ENCODE measurements around the gene NETO1. TPM values are rescaled to one million over a fixed set of nuclear protein-coding genes. Genes with fewer than 3 reads are reported as not detected.

The NETO1 gene
- total and polyA plus RNA-seq, 2 experiments from 2014 or later, result 10.8 to 20.7 TPM

DNA sequence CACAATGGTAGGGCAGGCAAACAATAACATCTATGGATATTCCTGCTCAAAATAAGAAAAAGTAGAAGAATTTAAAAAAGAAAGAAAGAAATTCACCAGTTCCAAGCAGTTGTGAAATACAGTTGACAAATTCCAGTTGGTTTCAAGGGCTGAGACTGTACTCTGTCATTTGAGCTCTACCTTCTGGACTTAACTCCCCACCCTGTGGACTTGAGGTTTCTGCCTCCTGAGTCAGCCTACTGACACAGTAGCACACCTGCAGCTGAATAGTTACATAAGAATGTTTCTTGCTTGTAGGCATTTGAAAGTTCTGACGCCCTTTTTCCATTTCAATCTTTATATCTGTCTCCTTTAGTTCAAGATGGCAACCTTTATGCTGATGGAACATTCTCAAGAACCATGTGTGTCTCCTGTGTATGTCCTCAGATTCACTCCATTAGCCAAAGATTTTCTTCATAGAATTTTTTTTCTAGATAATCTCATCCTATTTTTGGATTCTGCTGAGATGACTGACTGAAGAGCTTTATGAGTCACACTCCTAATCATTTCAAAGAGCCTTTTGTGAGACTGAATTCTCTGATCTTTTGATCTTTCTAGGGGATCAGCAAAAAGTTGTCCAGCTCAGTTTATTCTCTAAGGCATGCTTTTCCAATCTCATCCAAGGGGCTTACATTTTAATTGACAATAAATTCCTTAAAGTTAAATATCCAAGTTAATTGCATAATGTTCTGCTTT lies 19.1 kb downstream of the NETO1 start:
- Histone ChIP-seq H3K9me2 (ENCODE audit: insufficient read depth) (peaks cover 5% of the 10 kb centered on the region; the same call in 1 of the 2 replicates), H3K4me3 (no peak overlapping the region), H3K36me3 (ENCODE audit: insufficient read depth) (no peaks in the 10 kb centered on the region), H3F3A (replicated peaks; ENCODE audit: low read depth) (no peaks in the 10 kb centered on the region), H3K79me2 (replicated peaks; ENCODE audit: insufficient read depth) (no peaks in the 10 kb centered on the region), H3K4me2 (peak overlapping the region; percentile 36; the same call in 1 of the 2 replicates), H3K4me1 (ENCODE audit: insufficient read depth) (peaks cover 13% of the 10 kb centered on the region), H3K27me3 (ENCODE audit: insufficient read depth) (no peaks in the 10 kb centered on the region), H2AFZ (no peak overlapping the region), H3K27ac (ENCODE audit: low read depth) (no peak overlapping the region), H4K20me1 (replicated peaks; ENCODE audit: insufficient read depth) (no peaks in the 10 kb centered on the region)
- Mint-ChIP-seq H3K36me3 (ENCODE audit: low read depth) (peaks cover 35% of the 10 kb centered on the region), H3K4me3 (no peak overlapping the region), H3K9me3 (peaks cover 10% of the 10 kb centered on the region; the same call in 2 of the 3 replicates), H3K27ac (no peak overlapping the region), H3K4me1 (peaks cover 21% of the 10 kb centered on the region), H3K27me3 (ENCODE audit: insufficient read depth, low read depth, poor library complexity) (peaks cover 2% of the 10 kb centered on the region)
- DNase-seq (ENCODE audit: low spot score) (peak; percentile 21), ATAC-seq (peak; percentile 46; the same call in 2 of the 3 replicates)
- TF ChIP-seq, protein P1, sequence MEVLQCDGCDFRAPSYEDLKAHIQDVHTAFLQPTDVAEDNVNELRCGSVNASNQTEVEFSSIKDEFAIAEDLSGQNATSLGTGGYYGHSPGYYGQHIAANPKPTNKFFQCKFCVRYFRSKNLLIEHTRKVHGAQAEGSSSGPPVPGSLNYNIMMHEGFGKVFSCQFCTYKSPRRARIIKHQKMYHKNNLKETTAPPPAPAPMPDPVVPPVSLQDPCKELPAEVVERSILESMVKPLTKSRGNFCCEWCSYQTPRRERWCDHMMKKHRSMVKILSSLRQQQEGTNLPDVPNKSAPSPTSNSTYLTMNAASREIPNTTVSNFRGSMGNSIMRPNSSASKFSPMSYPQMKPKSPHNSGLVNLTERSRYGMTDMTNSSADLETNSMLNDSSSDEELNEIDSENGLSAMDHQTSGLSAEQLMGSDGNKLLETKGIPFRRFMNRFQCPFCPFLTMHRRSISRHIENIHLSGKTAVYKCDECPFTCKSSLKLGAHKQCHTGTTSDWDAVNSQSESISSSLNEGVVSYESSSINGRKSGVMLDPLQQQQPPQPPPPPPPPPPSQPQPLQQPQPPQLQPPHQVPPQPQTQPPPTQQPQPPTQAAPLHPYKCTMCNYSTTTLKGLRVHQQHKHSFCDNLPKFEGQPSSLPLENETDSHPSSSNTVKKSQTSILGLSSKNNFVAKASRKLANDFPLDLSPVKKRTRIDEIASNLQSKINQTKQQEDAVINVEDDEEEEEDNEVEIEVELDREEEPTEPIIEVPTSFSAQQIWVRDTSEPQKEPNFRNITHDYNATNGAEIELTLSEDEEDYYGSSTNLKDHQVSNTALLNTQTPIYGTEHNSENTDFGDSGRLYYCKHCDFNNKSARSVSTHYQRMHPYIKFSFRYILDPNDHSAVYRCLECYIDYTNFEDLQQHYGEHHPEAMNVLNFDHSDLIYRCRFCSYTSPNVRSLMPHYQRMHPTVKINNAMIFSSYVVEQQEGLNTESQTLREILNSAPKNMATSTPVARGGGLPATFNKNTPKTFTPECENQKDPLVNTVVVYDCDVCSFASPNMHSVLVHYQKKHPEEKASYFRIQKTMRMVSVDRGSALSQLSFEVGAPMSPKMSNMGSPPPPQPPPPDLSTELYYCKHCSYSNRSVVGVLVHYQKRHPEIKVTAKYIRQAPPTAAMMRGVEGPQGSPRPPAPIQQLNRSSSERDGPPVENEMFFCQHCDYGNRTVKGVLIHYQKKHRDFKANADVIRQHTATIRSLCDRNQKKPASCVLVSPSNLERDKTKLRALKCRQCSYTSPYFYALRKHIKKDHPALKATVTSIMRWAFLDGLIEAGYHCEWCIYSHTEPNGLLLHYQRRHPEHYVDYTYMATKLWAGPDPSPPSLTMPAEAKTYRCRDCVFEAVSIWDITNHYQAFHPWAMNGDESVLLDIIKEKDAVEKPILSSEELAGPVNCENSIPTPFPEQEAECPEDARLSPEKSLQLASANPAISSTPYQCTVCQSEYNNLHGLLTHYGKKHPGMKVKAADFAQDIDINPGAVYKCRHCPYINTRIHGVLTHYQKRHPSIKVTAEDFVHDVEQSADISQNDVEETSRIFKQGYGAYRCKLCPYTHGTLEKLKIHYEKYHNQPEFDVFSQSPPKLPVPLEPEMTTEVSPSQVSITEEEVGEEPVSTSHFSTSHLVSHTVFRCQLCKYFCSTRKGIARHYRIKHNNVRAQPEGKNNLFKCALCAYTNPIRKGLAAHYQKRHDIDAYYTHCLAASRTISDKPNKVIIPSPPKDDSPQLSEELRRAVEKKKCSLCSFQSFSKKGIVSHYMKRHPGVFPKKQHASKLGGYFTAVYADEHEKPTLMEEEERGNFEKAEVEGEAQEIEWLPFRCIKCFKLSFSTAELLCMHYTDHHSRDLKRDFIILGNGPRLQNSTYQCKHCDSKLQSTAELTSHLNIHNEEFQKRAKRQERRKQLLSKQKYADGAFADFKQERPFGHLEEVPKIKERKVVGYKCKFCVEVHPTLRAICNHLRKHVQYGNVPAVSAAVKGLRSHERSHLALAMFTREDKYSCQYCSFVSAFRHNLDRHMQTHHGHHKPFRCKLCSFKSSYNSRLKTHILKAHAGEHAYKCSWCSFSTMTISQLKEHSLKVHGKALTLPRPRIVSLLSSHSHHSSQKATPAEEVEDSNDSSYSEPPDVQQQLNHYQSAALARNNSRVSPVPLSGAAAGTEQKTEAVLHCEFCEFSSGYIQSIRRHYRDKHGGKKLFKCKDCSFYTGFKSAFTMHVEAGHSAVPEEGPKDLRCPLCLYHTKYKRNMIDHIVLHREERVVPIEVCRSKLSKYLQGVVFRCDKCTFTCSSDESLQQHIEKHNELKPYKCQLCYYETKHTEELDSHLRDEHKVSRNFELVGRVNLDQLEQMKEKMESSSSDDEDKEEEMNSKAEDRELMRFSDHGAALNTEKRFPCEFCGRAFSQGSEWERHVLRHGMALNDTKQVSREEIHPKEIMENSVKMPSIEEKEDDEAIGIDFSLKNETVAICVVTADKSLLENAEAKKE (CRISPR knock-in tag; IDR thresholded peaks at IDR 0.05), result no peak
- TF ChIP-seq POLR2AphosphoS5 (IDR thresholded peaks at IDR 0.05; ENCODE audit: low read depth) (no peak), ZNF331 (CRISPR knock-in tag; IDR thresholded peaks at IDR 0.05; ENCODE audit: low read depth) (no peak), EZH2phosphoT487 (IDR thresholded peaks at IDR 0.05; ENCODE audit: unreplicated experiment) (no peak), ZNF114 (CRISPR knock-in tag; IDR thresholded peaks at IDR 0.05) (no peak), NANOG (IDR thresholded peaks at IDR 0.05; ENCODE audit: borderline replicate concordance) (no peak), CREB1 (CRISPR knock-in tag; IDR thresholded peaks at IDR 0.05; ENCODE audit: low read depth) (no peak), STAT1 (IDR thresholded peaks at IDR 0.05; ENCODE audit: unreplicated experiment) (no peak)
- TF ChIP-seq, protein P2, sequence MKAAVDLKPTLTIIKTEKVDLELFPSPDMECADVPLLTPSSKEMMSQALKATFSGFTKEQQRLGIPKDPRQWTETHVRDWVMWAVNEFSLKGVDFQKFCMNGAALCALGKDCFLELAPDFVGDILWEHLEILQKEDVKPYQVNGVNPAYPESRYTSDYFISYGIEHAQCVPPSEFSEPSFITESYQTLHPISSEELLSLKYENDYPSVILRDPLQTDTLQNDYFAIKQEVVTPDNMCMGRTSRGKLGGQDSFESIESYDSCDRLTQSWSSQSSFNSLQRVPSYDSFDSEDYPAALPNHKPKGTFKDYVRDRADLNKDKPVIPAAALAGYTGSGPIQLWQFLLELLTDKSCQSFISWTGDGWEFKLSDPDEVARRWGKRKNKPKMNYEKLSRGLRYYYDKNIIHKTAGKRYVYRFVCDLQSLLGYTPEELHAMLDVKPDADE (IDR thresholded peaks at IDR 0.05), result no peak
- TF ChIP-seq, protein P3, sequence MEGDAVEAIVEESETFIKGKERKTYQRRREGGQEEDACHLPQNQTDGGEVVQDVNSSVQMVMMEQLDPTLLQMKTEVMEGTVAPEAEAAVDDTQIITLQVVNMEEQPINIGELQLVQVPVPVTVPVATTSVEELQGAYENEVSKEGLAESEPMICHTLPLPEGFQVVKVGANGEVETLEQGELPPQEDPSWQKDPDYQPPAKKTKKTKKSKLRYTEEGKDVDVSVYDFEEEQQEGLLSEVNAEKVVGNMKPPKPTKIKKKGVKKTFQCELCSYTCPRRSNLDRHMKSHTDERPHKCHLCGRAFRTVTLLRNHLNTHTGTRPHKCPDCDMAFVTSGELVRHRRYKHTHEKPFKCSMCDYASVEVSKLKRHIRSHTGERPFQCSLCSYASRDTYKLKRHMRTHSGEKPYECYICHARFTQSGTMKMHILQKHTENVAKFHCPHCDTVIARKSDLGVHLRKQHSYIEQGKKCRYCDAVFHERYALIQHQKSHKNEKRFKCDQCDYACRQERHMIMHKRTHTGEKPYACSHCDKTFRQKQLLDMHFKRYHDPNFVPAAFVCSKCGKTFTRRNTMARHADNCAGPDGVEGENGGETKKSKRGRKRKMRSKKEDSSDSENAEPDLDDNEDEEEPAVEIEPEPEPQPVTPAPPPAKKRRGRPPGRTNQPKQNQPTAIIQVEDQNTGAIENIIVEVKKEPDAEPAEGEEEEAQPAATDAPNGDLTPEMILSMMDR (conservative IDR thresholded peaks at IDR 0.05; ENCODE audit: low read depth in 2 of 2), result no peak
- TF ChIP-seq, protein P4, sequence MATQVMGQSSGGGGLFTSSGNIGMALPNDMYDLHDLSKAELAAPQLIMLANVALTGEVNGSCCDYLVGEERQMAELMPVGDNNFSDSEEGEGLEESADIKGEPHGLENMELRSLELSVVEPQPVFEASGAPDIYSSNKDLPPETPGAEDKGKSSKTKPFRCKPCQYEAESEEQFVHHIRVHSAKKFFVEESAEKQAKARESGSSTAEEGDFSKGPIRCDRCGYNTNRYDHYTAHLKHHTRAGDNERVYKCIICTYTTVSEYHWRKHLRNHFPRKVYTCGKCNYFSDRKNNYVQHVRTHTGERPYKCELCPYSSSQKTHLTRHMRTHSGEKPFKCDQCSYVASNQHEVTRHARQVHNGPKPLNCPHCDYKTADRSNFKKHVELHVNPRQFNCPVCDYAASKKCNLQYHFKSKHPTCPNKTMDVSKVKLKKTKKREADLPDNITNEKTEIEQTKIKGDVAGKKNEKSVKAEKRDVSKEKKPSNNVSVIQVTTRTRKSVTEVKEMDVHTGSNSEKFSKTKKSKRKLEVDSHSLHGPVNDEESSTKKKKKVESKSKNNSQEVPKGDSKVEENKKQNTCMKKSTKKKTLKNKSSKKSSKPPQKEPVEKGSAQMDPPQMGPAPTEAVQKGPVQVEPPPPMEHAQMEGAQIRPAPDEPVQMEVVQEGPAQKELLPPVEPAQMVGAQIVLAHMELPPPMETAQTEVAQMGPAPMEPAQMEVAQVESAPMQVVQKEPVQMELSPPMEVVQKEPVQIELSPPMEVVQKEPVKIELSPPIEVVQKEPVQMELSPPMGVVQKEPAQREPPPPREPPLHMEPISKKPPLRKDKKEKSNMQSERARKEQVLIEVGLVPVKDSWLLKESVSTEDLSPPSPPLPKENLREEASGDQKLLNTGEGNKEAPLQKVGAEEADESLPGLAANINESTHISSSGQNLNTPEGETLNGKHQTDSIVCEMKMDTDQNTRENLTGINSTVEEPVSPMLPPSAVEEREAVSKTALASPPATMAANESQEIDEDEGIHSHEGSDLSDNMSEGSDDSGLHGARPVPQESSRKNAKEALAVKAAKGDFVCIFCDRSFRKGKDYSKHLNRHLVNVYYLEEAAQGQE (IDR thresholded peaks at IDR 0.05; ENCODE audit: unreplicated experiment), result no peak

All from GM23338 (cell line).